PC-3 (cell line): ENCODE data around the gene HGS. TPM values are rescaled to one million over a fixed set of nuclear protein-coding genes. Genes with fewer than 3 reads are reported as not detected.

Experiments used
- ATAC-seq: fragments of 200-7000 bp; cut with Tn5 transposase; 2 replicates; pipeline ENCODE4 v1.9.1; 2020; ENCODE audit warnings: mild to moderate bottlenecking, moderate library complexity
- BruUV-seq: library from RNA; stranded (reverse); fragments of 400-500 nt; replicated peaks from 2 replicates; lab custom pipeline; 2021; lab: Mats Ljungman, UMichigan
- CTCF ChIA-PET: fragments of 300-600 bp; sonication (Branson Sonifier 250); formaldehyde crosslinking; loops from one replicate; lab custom pipeline; 2022; ENCODE audit warnings: antibody characterized with exemption; lab: Charles Lee
- POLR2A ChIA-PET: fragments of 300-600 bp; sonication (Branson Sonifier 250); formaldehyde crosslinking; loops from one replicate; lab custom pipeline; 2022; ENCODE audit warnings: antibody characterized with exemption; ENCODE audit not compliant: unreplicated experiment; lab: Charles Lee
- DNase-seq: peaks from one replicate; pipeline ENCODE4 v3.0.0-alpha.2; 2015
- H2AFZ ChIP-seq: fragments of 300-600 bp; sonication (generic); 2 replicates; pipeline ENCODE4 v1.6.0; 2016; ENCODE audit warnings: antibody characterized with exemption, low read length
- H3F3A ChIP-seq: fragments of 300-600 bp; sonication (generic); one replicate; pipeline ENCODE4 v1.6.0; 2017; ENCODE audit warnings: antibody characterized with exemption, low read length, control low read depth, mild to moderate bottlenecking; ENCODE audit not compliant: unreplicated experiment
- H3K27ac ChIP-seq: fragments of 300-600 bp; sonication (generic); 2 replicates; pipeline ENCODE4 v1.5.1; 2016; ENCODE audit warnings: mild to moderate bottlenecking, low read length
- H3K27me3 ChIP-seq: fragments of 300-600 bp; sonication (generic); 2 replicates; pipeline ENCODE4 v1.6.1; 2016; ENCODE audit warnings: low read length, mixed read lengths
- H3K36me3 ChIP-seq: fragments of 300-600 bp; sonication (generic); 2 replicates; pipeline ENCODE4 v1.6.1; 2016; ENCODE audit warnings: low read depth, mixed run types, low read length, mixed read lengths
- H3K4me1 ChIP-seq: fragments of 300-600 bp; sonication (generic); 2 replicates; pipeline ENCODE4 v1.5.1; 2016; ENCODE audit warnings: low read length; ENCODE audit not compliant: insufficient read depth
- H3K4me2 ChIP-seq: fragments of 300-600 bp; sonication (generic); 2 replicates; pipeline ENCODE4 v1.6.0; 2016; ENCODE audit warnings: low read length
- H3K4me3 ChIP-seq: fragments of 300-600 bp; sonication (generic); 2 replicates; pipeline ENCODE4 v1.5.1; 2016; ENCODE audit warnings: mild to moderate bottlenecking, low read length, mixed read lengths
- H3K79me2 ChIP-seq: fragments of 300-600 bp; sonication (generic); 2 replicates; pipeline ENCODE4 v1.6.1; 2017; ENCODE audit warnings: low read length, mixed read lengths
- H3K9ac ChIP-seq: fragments of 300-600 bp; sonication (generic); 2 replicates; pipeline ENCODE4 v1.6.0; 2016; ENCODE audit warnings: mild to moderate bottlenecking, low read length
- H3K9me2 ChIP-seq: fragments of 300-600 bp; sonication (generic); replicated peaks from 2 replicates; pipeline ENCODE4 v1.6.1; 2016; ENCODE audit warnings: mixed run types, low read length, mixed read lengths
- H3K9me3 ChIP-seq: fragments of 300-600 bp; sonication (generic); 2 replicates; pipeline ENCODE4 v1.6.1; 2016; ENCODE audit warnings: low read length, mixed read lengths
- H4K20me1 ChIP-seq: fragments of 300-600 bp; sonication (generic); 2 replicates; pipeline ENCODE4 v1.6.1; 2016; ENCODE audit warnings: low read length, mixed read lengths
- EZH2 ChIP-seq: fragments of 300-600 bp; sonication (generic); IDR thresholded peaks from one replicate; pipeline ENCODE4 v1.6.1; 2017; ENCODE audit warnings: antibody characterized with exemption, mild to moderate bottlenecking, low read length; ENCODE audit not compliant: unreplicated experiment
- EZH2phosphoT487 ChIP-seq: fragments of 300-600 bp; sonication (generic); IDR thresholded peaks from 2 replicates; pipeline ENCODE4 v1.6.1; 2018; ENCODE audit warnings: mild to moderate bottlenecking, antibody characterized with exemption, low read length, borderline replicate concordance
- intact Hi-C: fragments of 100-400 bp; cut with micrococcal nuclease; formaldehyde crosslinking; loops from 2 replicates; pipeline ENCODE4 v1.9.0; 2023
- total RNA-seq: library from RNA; depleted of rRNA; stranded (reverse); fragments of >200 nt; gene quantifications from 2 replicates; pipeline ENCODE4 v1.2.3, GENCODE V29; 2014
- TF ChIP-seq, protein P1 (sequence below): fragments of 300-600 bp; sonication (generic); conservative IDR thresholded peaks from 2 replicates; pipeline ENCODE4 v1.5.1; 2017; ENCODE audit warnings: antibody characterized with exemption, low read depth, mild to moderate bottlenecking, low read length

Gene HGS
- total RNA-seq, 1 experiment from 2014 or later = 177 TPM

DNA sequence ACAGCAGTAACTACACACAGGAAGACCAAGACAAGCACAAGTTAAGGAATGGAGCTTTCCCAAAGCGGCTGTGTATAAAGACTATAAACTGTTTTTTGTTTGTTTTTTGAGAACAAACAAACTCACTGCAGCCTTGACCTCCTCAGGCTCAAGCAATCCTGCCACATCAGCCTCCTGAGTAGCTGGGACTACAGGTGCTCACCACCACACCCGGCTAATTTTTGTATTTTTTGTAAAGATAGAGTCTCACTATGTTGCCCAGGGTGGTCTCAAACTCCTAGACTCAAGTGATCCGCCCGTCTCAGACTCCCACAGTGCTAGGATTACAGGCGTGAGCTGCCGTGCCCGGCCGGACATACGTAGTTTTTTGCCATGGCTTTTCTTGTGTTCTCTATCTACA lies 23.4 kb upstream of the HGS start:
- peaks cover 30% of the 10 kb centered on the region for H3K4me1 ChIP-seq
- no peaks in the 10 kb centered on the region for H3K9me2 ChIP-seq
- no peaks in the 10 kb centered on the region for H3K27me3 ChIP-seq
- ATAC-seq (no peak), DNase-seq (no peak)
- peak overlapping the region; percentile 56; the same call in 1 of the 2 replicates for H3K27ac ChIP-seq
- H3K4me2 ChIP-seq = no peak overlapping the region
- no peaks in the 10 kb centered on the region for H3F3A ChIP-seq
- no peak overlapping the region for H3K4me3 ChIP-seq
- intact Hi-C loops = no loop called here
- TF ChIP-seq, protein P1, sequence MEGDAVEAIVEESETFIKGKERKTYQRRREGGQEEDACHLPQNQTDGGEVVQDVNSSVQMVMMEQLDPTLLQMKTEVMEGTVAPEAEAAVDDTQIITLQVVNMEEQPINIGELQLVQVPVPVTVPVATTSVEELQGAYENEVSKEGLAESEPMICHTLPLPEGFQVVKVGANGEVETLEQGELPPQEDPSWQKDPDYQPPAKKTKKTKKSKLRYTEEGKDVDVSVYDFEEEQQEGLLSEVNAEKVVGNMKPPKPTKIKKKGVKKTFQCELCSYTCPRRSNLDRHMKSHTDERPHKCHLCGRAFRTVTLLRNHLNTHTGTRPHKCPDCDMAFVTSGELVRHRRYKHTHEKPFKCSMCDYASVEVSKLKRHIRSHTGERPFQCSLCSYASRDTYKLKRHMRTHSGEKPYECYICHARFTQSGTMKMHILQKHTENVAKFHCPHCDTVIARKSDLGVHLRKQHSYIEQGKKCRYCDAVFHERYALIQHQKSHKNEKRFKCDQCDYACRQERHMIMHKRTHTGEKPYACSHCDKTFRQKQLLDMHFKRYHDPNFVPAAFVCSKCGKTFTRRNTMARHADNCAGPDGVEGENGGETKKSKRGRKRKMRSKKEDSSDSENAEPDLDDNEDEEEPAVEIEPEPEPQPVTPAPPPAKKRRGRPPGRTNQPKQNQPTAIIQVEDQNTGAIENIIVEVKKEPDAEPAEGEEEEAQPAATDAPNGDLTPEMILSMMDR = no peak
- TF ChIP-seq EZH2 = no peak
- TF ChIP-seq EZH2phosphoT487 = no peak
- no peaks in the 10 kb centered on the region for H3K36me3 ChIP-seq
- peaks cover 7% of the 10 kb centered on the region for H3K79me2 ChIP-seq
- BruUV-seq = no TSS peak
- no peak overlapping the region for H2AFZ ChIP-seq
- ChIA-PET CTCF (no interaction called here), POLR2A (no interaction called here)
- H3K9ac ChIP-seq = no peak overlapping the region
- no peaks in the 10 kb centered on the region for H3K9me3 ChIP-seq
- no peaks in the 10 kb centered on the region for H4K20me1 ChIP-seq

DNA sequence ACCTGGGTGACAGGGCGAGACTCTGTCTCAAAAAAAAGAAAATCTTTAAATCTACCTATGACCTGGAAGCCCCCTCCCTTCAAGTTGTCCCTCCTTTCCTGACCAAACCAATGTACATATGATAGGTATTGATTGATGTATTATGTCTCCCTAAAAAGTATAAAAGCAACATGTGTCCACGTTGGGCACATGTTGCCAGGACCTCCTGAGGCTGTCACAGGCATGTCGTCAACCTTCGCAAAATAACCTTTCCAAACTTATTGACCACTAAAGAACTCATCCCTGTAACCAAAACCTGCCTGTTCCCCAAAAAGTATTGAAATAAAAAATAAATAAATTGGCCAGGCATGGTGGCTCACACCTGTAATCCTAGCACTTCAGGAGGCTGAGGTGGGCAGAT lies 21.8 kb upstream of the HGS start:
- ChIA-PET CTCF (no interaction called here), POLR2A (no interaction called here)
- DNase-seq (no peak), ATAC-seq (no peak)
- Histone ChIP-seq H3K9me2 (no peaks in the 10 kb centered on the region), H3K79me2 (peaks cover 21% of the 10 kb centered on the region), H3K4me3 (no peak overlapping the region), H3F3A (no peaks in the 10 kb centered on the region), H3K4me2 (no peak overlapping the region), H2AFZ (no peak overlapping the region), H3K27me3 (no peaks in the 10 kb centered on the region), H3K9ac (no peak overlapping the region), H3K36me3 (no peaks in the 10 kb centered on the region), H3K4me1 (peaks cover 36% of the 10 kb centered on the region), H3K9me3 (no peaks in the 10 kb centered on the region), H3K27ac (no peak overlapping the region), H4K20me1 (no peaks in the 10 kb centered on the region)
- TF ChIP-seq EZH2phosphoT487 (no peak), EZH2 (no peak)
- TF ChIP-seq, protein P1 = no peak
- intact Hi-C loops = no loop called here
- BruUV-seq = no TSS peak

DNA sequence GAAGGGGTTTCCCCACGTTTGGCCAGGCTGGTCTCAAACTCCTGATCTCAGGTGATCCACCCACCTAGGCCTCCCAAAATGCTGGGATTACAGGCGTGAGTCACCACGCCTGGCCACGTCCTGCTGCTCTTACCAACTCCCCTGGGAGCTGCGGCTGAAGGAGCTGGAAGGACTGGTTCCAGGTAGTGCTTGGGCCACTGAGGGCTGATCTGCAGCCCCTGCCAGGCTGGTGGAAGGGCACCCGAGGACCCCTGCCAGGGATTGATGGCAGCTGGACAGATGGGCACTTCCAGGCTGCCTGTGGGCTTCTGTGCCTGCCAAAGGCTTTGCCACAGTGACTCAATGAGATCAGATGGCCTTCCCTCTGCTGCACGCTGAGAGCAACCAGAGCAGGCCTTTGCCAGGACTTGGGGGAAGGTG lies 19.8 kb upstream of the HGS start:
- H3K27me3 ChIP-seq = no peaks in the 10 kb centered on the region
- no peak overlapping the region for H3K9ac ChIP-seq
- peak; percentile 65 for DNase-seq
- no peak for ATAC-seq
- peaks cover 41% of the 10 kb centered on the region for H3K79me2 ChIP-seq
- peaks cover 4% of the 10 kb centered on the region; the same call in 1 of the 2 replicates for H3K36me3 ChIP-seq
- H3K27ac ChIP-seq = no peak overlapping the region
- TF ChIP-seq EZH2phosphoT487 = no peak
- TF ChIP-seq, protein P1 = no peak
- TF ChIP-seq EZH2 = no peak
- ChIA-PET CTCF (no interaction called here), POLR2A (no interaction called here)
- H3K4me1 ChIP-seq = peaks cover 46% of the 10 kb centered on the region
- no peaks in the 10 kb centered on the region for H3K9me2 ChIP-seq
- no peaks in the 10 kb centered on the region for H3K9me3 ChIP-seq
- no peaks in the 10 kb centered on the region for H4K20me1 ChIP-seq
- intact Hi-C loops = no loop called here
- no TSS peak for BruUV-seq
- H3F3A ChIP-seq = no peaks in the 10 kb centered on the region
- H3K4me2 ChIP-seq = no peak overlapping the region
- H2AFZ ChIP-seq = no peak overlapping the region
- no peak overlapping the region for H3K4me3 ChIP-seq
